HuH-7 (cell line): Measurements from ENCODE around the gene MAGEA3.
"Not testable (repeated sequence)": the region's sequence is repeated elsewhere in the genome, so short reads cannot be mapped to it uniquely, and the experiment has no call there.

Experiments
- DNase-seq: peaks from one replicate; pipeline ENCODE4 v3.0.0; 2011; ENCODE audit warnings: low spot score

MAGEA3 gene

DNA sequence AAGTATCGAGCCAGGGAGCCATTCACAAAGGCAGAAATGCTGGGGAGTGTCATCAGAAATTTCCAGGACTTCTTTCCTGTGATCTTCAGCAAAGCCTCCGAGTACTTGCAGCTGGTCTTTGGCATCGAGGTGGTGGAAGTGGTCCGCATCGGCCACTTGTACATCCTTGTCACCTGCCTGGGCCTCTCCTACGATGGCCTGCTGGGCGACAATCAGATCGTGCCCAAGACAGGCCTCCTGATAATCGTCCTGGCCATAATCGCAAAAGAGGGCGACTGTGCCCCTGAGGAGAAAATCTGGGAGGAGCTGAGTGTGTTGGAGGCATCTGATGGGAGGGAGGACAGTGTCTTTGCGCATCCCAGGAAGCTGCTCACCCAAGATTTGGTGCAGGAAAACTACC lies 37.9 kb downstream of the MAGEA3 start:
- not testable (repeated sequence) for DNase-seq

DNA sequence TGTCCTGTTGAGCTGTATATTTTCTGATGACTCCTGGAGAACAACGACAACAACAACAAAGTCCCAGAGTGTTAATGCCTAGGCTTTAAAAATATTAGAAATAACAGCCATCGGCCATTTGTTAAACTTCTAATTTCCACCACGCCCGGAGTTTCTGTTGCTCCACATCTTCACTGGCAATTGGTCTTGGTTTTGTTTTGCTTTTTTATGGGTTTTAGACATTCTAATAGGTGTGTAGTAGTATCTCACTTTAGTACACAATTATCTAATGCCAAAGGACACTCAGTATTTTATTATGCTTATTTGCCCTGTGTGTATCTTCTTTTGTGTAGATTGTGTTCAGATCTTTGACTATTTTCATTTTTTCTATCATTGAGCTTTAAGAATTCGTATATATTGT lies 40.0 kb downstream of the MAGEA3 start:
- no peak for DNase-seq
